Tibial nerve (tissue), 4 donors: ENCODE measurements around the gene TMEM53.

ENCODE experiments used
- EP300 ChIP-seq, 2 donors: sonication (generic); formaldehyde crosslinking; IDR thresholded peaks; one replicate each; pipeline ENCODE4 v1.6.1; 2017; ENCODE audit warnings: antibody characterized with exemption in 2 of 2, mild to moderate bottlenecking in 1 of 2
- POLR2A ChIP-seq, 2 donors: fragments of 450-650 bp; IDR thresholded peaks; one replicate each; pipeline ENCODE4 v1.6.1; 2017; ENCODE audit warnings: antibody characterized with exemption in 2 of 2, mild to moderate bottlenecking in 2 of 2, moderate library complexity in 2 of 2
- TF ChIP-seq, protein P1 (sequence below), 5 experiments: fragments of 200-600 bp in 3 of 5; fragments of 450-650 bp in 2 of 5; sonication (generic) in 3 of 5; IDR thresholded peaks; one replicate each; pipeline ENCODE4 v1.5.1; 2016 to 2019; ENCODE audit warnings: antibody characterized with exemption in 5 of 5, mild to moderate bottlenecking in 3 of 5, moderate library complexity in 2 of 5

DNA sequence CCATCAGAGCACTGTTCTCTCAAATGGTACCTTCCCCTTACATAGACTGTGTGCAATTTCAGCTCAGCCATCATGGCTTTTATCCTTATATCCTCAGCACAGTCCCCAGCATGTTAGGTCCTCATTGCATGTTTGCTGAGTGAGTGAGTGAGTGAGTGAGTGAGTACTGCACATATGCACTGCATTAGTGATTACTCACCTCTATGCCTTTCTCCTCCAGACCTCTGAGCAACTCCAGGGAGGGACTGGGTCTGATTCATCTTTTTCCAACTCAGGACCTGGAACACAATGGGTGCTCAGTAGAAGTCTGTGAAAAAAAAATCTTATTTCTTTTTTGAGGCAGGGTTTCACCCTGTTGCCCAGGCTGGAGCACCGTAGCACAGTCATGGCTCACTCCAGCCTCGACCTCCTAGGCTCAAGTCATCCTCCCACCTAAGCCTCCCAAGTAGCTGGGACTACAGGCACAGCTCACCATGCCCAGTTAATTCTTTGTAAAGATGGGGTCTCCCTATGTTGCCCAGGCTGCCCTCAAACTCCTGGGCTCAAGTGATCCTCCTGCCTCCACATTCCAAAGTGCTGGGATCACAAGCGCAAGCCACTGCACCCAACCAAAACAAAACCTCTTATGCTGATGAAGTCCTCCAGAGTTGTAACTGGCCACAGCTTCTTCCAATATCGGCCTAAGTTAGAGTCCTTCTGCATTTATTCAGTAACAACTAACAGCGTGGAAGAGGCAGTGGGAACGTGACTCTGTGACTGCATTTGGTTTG is 33.0 kb upstream of the TMEM53 start:
- TF ChIP-seq EP300 (IDR thresholded peaks at IDR 0.05) (no peak), POLR2A (IDR thresholded peaks at IDR 0.05) (no peak)
- TF ChIP-seq, protein P1, sequence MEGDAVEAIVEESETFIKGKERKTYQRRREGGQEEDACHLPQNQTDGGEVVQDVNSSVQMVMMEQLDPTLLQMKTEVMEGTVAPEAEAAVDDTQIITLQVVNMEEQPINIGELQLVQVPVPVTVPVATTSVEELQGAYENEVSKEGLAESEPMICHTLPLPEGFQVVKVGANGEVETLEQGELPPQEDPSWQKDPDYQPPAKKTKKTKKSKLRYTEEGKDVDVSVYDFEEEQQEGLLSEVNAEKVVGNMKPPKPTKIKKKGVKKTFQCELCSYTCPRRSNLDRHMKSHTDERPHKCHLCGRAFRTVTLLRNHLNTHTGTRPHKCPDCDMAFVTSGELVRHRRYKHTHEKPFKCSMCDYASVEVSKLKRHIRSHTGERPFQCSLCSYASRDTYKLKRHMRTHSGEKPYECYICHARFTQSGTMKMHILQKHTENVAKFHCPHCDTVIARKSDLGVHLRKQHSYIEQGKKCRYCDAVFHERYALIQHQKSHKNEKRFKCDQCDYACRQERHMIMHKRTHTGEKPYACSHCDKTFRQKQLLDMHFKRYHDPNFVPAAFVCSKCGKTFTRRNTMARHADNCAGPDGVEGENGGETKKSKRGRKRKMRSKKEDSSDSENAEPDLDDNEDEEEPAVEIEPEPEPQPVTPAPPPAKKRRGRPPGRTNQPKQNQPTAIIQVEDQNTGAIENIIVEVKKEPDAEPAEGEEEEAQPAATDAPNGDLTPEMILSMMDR (IDR thresholded peaks at IDR 0.05): no peak
